Lower leg skin (tissue), 4 donors: ENCODE measurements around the gene KRT6A. TPM values are rescaled to one million over a fixed set of nuclear protein-coding genes. Genes with fewer than 3 reads are reported as not detected.
A peak's percentile ranks its signal among the peaks of the same experiment; 100 is the strongest.

ENCODE experiments used
- DNase-seq, 2 donors: peaks; one replicate each; pipeline ENCODE4 v3.0.0-alpha.2; 2019; ENCODE audit warnings: low spot score in 2 of 2
- H3K4me3 ChIP-seq: fragments of 200-600 bp; sonication (generic); 2 replicates; pipeline ENCODE4 v1.5.1; 2017; ENCODE audit warnings: mild to moderate bottlenecking, low read depth; ENCODE audit not compliant: poor library complexity, severe bottlenecking
- CTCF ChIP-seq, 3 donors: fragments of 450-650 bp; IDR thresholded peaks; one replicate each; pipeline ENCODE4 v1.5.1; 2016; ENCODE audit warnings: antibody characterized with exemption in 3 of 3, mild to moderate bottlenecking in 3 of 3, moderate library complexity in 2 of 3
- POLR2A ChIP-seq, 2 donors: fragments of 450-650 bp; IDR thresholded peaks; one replicate each; pipeline ENCODE4 v1.6.1; 2016 to 2017; ENCODE audit warnings: antibody characterized with exemption in 2 of 2, mild to moderate bottlenecking in 1 of 2, moderate library complexity in 1 of 2
- WGBS, 2 donors: methylation state at CpG; one replicate each; pipeline ENCODE4 v1.1.5; 2018; 5-methylcytosine and 5-hydroxymethylcytosine counted together
- intact Hi-C: fragments of 100-400 bp; cut with DNase I; formaldehyde crosslinking; loops from one replicate; pipeline ENCODE4 v1.15.0; 2023; ENCODE audit warnings: low total_unique reads
- total RNA-seq, 4 donors: library from RNA; depleted of rRNA; stranded (reverse); fragments of >200 nt; gene quantifications; one replicate each; pipeline ENCODE4 v1.1.0, GENCODE V29; 2016

Gene KRT6A
- total RNA-seq, 4 donors from 2014 or later = 75.3 to 617 (median 182) TPM

GRCh38 chr12:52528641-52529143 is 35.6 kb upstream of the KRT6A start:
- DNase-seq = peak in 1 of 2 donors; percentile 82
- 83 to 87% methylated on average over 8 of the region's 8 CpGs for WGBS, 2 donors
- intact Hi-C loops = no loop called here
- no peak overlapping the region for H3K4me3 ChIP-seq
- TF ChIP-seq POLR2A (IDR thresholded peaks at IDR 0.05) (no peak), CTCF (IDR thresholded peaks at IDR 0.05) (no peak)

- no peak overlapping the region for H3K4me3 ChIP-seq
- peak in 1 of 2 donors; percentile 60 for DNase-seq
- TF ChIP-seq CTCF (IDR thresholded peaks at IDR 0.05) (no peak), POLR2A (IDR thresholded peaks at IDR 0.05) (no peak)
- intact Hi-C loops = no loop called here
- 74 to 78% methylated on average over 4 of the region's 4 CpGs for WGBS, 2 donors
These were observed 34.2 kb upstream of the KRT6A start for GRCh38 chr12:52527121-52527800.

GRCh38 chr12:52526511-52526951 is 33.5 kb upstream of the KRT6A start:
- DNase-seq = peak in 1 of 2 donors; percentile 76
- no peak overlapping the region for H3K4me3 ChIP-seq
- WGBS, 2 donors = 81 to 86% methylated on average over 8 of the region's 8 CpGs
- TF ChIP-seq CTCF (IDR thresholded peaks at IDR 0.05) (no peak), POLR2A (IDR thresholded peaks at IDR 0.05) (no peak)
- intact Hi-C loops = no loop called here

- peak; percentile 12 to 71 for DNase-seq
These were observed 32.8 kb upstream of the KRT6A start for GRCh38 chr12:52525661-52526499.

More at GRCh38 chr12:52525661-52526499, 32.8 kb upstream of the KRT6A start:
- TF ChIP-seq POLR2A (IDR thresholded peaks at IDR 0.05) = no peak
- no peak for TF ChIP-seq CTCF (IDR thresholded peaks at IDR 0.05)
- no peak overlapping the region for H3K4me3 ChIP-seq
- intact Hi-C loops = no loop called here
- 64 to 66% methylated on average over 13 of the region's 13 CpGs for WGBS, 2 donors
